GM21360 (cell line): ENCODE results near the gene UNC45A.

Experiments
- ATAC-seq: cut with Tn5 transposase; IDR thresholded peaks from one replicate; pipeline ENCODE4 v1.9.1; 2021; ENCODE audit warnings: mild to moderate bottlenecking, moderate library complexity; ENCODE audit not compliant: unreplicated experiment

UNC45A gene

GRCh38 chr15:90959028-90959595, 24.0 kb downstream of the UNC45A start:
- no peak for ATAC-seq

- ATAC-seq, result no peak
These were observed 24.8 kb downstream of the UNC45A start for GRCh38 chr15:90959894-90960293.

GRCh38 chr15:90960298-90961091, 25.4 kb downstream of the UNC45A start:
- ATAC-seq, result no peak

GRCh38 chr15:90962021-90962420, 26.9 kb downstream of the UNC45A start:
- ATAC-seq, result no peak

- ATAC-seq, result no peak
These were observed 31.2 kb downstream of the UNC45A start for GRCh38 chr15:90966262-90966661.

GRCh38 chr15:90967206-90967605, 32.1 kb downstream of the UNC45A start:
- ATAC-seq, result no peak

- ATAC-seq, result no peak
These were observed 33.3 kb downstream of the UNC45A start for GRCh38 chr15:90968434-90968833.

GRCh38 chr15:90970274-90970673, 35.2 kb downstream of the UNC45A start:
- ATAC-seq, result no peak

- ATAC-seq, result no peak
These were observed 37.0 kb downstream of the UNC45A start for GRCh38 chr15:90972133-90972532.

GRCh38 chr15:90974216-90974615, 39.1 kb downstream of the UNC45A start:
- ATAC-seq, result no peak

- no peak for ATAC-seq
These were observed 44.5 kb downstream of the UNC45A start for GRCh38 chr15:90979582-90979981.

- no peak for ATAC-seq
These were observed 46.6 kb downstream of the UNC45A start for GRCh38 chr15:90981681-90982080.

- ATAC-seq, result no peak
These were observed 47.0 kb downstream of the UNC45A start for GRCh38 chr15:90982135-90982534.

- ATAC-seq, result peak; percentile 48
These were observed 51.9 kb downstream of the UNC45A start for GRCh38 chr15:90986790-90987507.

- no peak for ATAC-seq
These were observed 52.6 kb downstream of the UNC45A start for GRCh38 chr15:90987561-90988141.

GRCh38 chr15:90988296-90988695, 53.2 kb downstream of the UNC45A start:
- ATAC-seq, result no peak

- no peak for ATAC-seq
These were observed 54.1 kb downstream of the UNC45A start for GRCh38 chr15:90989040-90989768.

- ATAC-seq, result no peak
These were observed 55.4 kb downstream of the UNC45A start for GRCh38 chr15:90990446-90990845.

GRCh38 chr15:90991587-90992285, 56.7 kb downstream of the UNC45A start:
- no peak for ATAC-seq

GRCh38 chr15:90994059-90994416, 59.0 kb downstream of the UNC45A start:
- peak; percentile 13 for ATAC-seq
